Breast epithelium (tissue), 4 donors: ENCODE results near the gene PCDHB1. TPM values are rescaled to one million over a fixed set of nuclear protein-coding genes. Genes with fewer than 3 reads are reported as not detected.

ENCODE experiments used
- DNase-seq, 2 donors: peaks; one replicate each; pipeline ENCODE4 v3.0.0-alpha.2; 2019; ENCODE audit warnings: low spot score in 2 of 2
- H3K27ac ChIP-seq, 2 donors: fragments of 200-600 bp; sonication (generic) in 1 of 2; one replicate each; pipeline ENCODE4 v1.5.1; 2016 to 2019; ENCODE audit warnings: mild to moderate bottlenecking in 1 of 2
- H3K27me3 ChIP-seq, 2 donors: fragments of 200-600 bp; sonication (generic) in 1 of 2; one replicate each; pipeline versions ENCODE4 v1.5.1 to v1.6.0; 2017 to 2019; ENCODE audit warnings: control low read depth in 1 of 2, mild to moderate bottlenecking in 1 of 2
- H3K36me3 ChIP-seq: fragments of 200-600 bp; one replicate; pipeline ENCODE4 v1.5.1; 2019
- H3K4me1 ChIP-seq, 2 donors: fragments of 200-600 bp; sonication (generic); one replicate each; pipeline ENCODE4 v1.5.1; 2016 to 2019; ENCODE audit warnings: control low read depth in 1 of 2
- H3K4me3 ChIP-seq, 3 donors: fragments of 200-600 bp; sonication (generic); 1 replicate in 2 of 3; 2 replicates in 1 of 3; pipeline ENCODE4 v1.5.1; 2016 to 2019; ENCODE audit warnings: mild to moderate bottlenecking in 3 of 3, moderate library complexity in 2 of 3
- H3K9me3 ChIP-seq, 2 donors: fragments of 200-600 bp; sonication (generic) in 1 of 2; one replicate each; pipeline ENCODE4 v1.5.1; 2016 to 2019; ENCODE audit warnings: control low read depth in 1 of 2
- CTCF ChIP-seq, 3 donors: fragments of 450-650 bp; IDR thresholded peaks; one replicate each; pipeline ENCODE4 v1.5.1; 2016 to 2017; ENCODE audit warnings: antibody characterized with exemption in 3 of 3, mild to moderate bottlenecking in 3 of 3, moderate library complexity in 3 of 3
- POLR2A ChIP-seq: fragments of 450-650 bp; IDR thresholded peaks from one replicate; pipeline ENCODE4 v1.6.1; 2016; ENCODE audit warnings: antibody characterized with exemption, mild to moderate bottlenecking, moderate library complexity
- POLR2AphosphoS5 ChIP-seq, 3 donors: sonication (generic); formaldehyde crosslinking; IDR thresholded peaks; one replicate each; pipeline ENCODE4 v1.6.1; 2017; ENCODE audit warnings: antibody characterized with exemption in 3 of 3
- intact Hi-C: fragments of 100-400 bp; cut with DNase I; formaldehyde crosslinking; loops from one replicate; pipeline ENCODE4 v1.15.1; 2023; ENCODE audit warnings: low total_unique reads
- total RNA-seq, 3 donors: library from RNA; depleted of rRNA; stranded (reverse); fragments of >200 nt; gene quantifications; one replicate each; pipeline ENCODE4 v1.1.0, GENCODE V29; 2016

PCDHB1 gene
- total RNA-seq, 3 donors from 2014 or later, result under 0.01 TPM; not detected in 1

GRCh38 chr5:141017943-141018342 is 33.2 kb upstream of the PCDHB1 start:
- H3K27me3 ChIP-seq, result no peaks in the 10 kb centered on the region
- no peaks in the 10 kb centered on the region for H3K4me1 ChIP-seq
- intact Hi-C loops, result no loop called here
- TF ChIP-seq CTCF (IDR thresholded peaks at IDR 0.05) (no peak), POLR2AphosphoS5 (IDR thresholded peaks at IDR 0.05) (no peak), POLR2A (no peak)
- no peaks in the 10 kb centered on the region for H3K9me3 ChIP-seq
- H3K36me3 ChIP-seq, result no peaks in the 10 kb centered on the region
- no peak overlapping the region for H3K4me3 ChIP-seq
- no peak for DNase-seq
- H3K27ac ChIP-seq, result no peak overlapping the region

- DNase-seq, result no peak
- no peaks in the 10 kb centered on the region for H3K36me3 ChIP-seq
- H3K4me3 ChIP-seq, result no peak overlapping the region
- no peaks in the 10 kb centered on the region for H3K4me1 ChIP-seq
- no peaks in the 10 kb centered on the region for H3K27me3 ChIP-seq
- intact Hi-C loops, result no loop called here
- no peak overlapping the region for H3K27ac ChIP-seq
- no peaks in the 10 kb centered on the region for H3K9me3 ChIP-seq
- TF ChIP-seq POLR2AphosphoS5 (IDR thresholded peaks at IDR 0.05) (no peak), POLR2A (no peak), CTCF (IDR thresholded peaks at IDR 0.05) (no peak)
Observed at GRCh38 chr5:141022384-141022783, 28.8 kb upstream of the PCDHB1 start.

- TF ChIP-seq POLR2AphosphoS5 (IDR thresholded peaks at IDR 0.05) (no peak), POLR2A (no peak)
- Histone ChIP-seq H3K36me3 (no peaks in the 10 kb centered on the region), H3K4me1 (no peaks in the 10 kb centered on the region), H3K4me3 (no peak overlapping the region), H3K9me3 (no peaks in the 10 kb centered on the region), H3K27ac (no peak overlapping the region), H3K27me3 (no peaks in the 10 kb centered on the region)
- intact Hi-C loops, result no loop called here
- DNase-seq, result no peak
Observed at GRCh38 chr5:141031006-141031405, 20.2 kb upstream of the PCDHB1 start.

GRCh38 chr5:141032626-141033025 is 18.5 kb upstream of the PCDHB1 start:
- intact Hi-C loops, result no loop called here
- Histone ChIP-seq H3K36me3 (no peaks in the 10 kb centered on the region), H3K9me3 (no peaks in the 10 kb centered on the region), H3K4me3 (no peak overlapping the region), H3K27ac (no peak overlapping the region), H3K4me1 (no peaks in the 10 kb centered on the region), H3K27me3 (no peaks in the 10 kb centered on the region)
- DNase-seq, result no peak
- TF ChIP-seq POLR2A, result no peak
- TF ChIP-seq POLR2AphosphoS5 (IDR thresholded peaks at IDR 0.05), result no peak

- Histone ChIP-seq H3K27ac (no peak overlapping the region), H3K36me3 (no peaks in the 10 kb centered on the region), H3K4me1 (no peaks in the 10 kb centered on the region), H3K4me3 (no peak overlapping the region), H3K9me3 (no peaks in the 10 kb centered on the region), H3K27me3 (peaks cover 0 to 4% of the 10 kb centered on the region in 2 donors)
- DNase-seq, result no peak
- TF ChIP-seq CTCF (IDR thresholded peaks at IDR 0.05), result no peak
- no peak for TF ChIP-seq POLR2AphosphoS5 (IDR thresholded peaks at IDR 0.05)
- TF ChIP-seq POLR2A, result no peak
- intact Hi-C loops, result loop anchor here (5.0 kb wide), 1 partner anchor 913 kb away; no protein-coding TSS in a partner anchor
Observed at GRCh38 chr5:141039061-141039460, 12.1 kb upstream of the PCDHB1 start.

- TF ChIP-seq CTCF (IDR thresholded peaks at IDR 0.05) (no peak), POLR2AphosphoS5 (IDR thresholded peaks at IDR 0.05) (no peak), POLR2A (no peak)
- no peak for DNase-seq
- no peak overlapping the region for H3K27ac ChIP-seq
- intact Hi-C loops, result loop anchor here (5.0 kb wide), 1 partner anchor 913 kb away; no protein-coding TSS in a partner anchor
- H3K4me3 ChIP-seq, result peak overlapping the region in 1 of 3 donors; percentile 56
- peaks cover 0 to 7% of the 10 kb centered on the region in 2 donors for H3K27me3 ChIP-seq
- no peaks in the 10 kb centered on the region for H3K36me3 ChIP-seq
- no peaks in the 10 kb centered on the region for H3K4me1 ChIP-seq
- H3K9me3 ChIP-seq, result no peaks in the 10 kb centered on the region
Observed at GRCh38 chr5:141039517-141039916, 11.7 kb upstream of the PCDHB1 start.
